HFF-Myc (cell line): ENCODE data around the gene PSMA7.
A peak's percentile ranks its signal among the peaks of the same experiment; 100 is the strongest.

Experiments used
- DNase-seq: peaks from one replicate; pipeline ENCODE4 v3.0.0-alpha.2; 2011; ENCODE audit warnings: low read depth; ENCODE audit errors: extremely low read depth
- H3K4me3 ChIP-seq: replicated peaks from 2 replicates; pipeline ENCODE4 v1.5.1; 2011; ENCODE audit warnings: low read depth, mild to moderate bottlenecking, control low read depth, low read length
- CTCF ChIP-seq: IDR thresholded peaks from 2 replicates; pipeline ENCODE4 v1.5.1; 2012; ENCODE audit warnings: mild to moderate bottlenecking, low read depth, low read length, control low read depth; ENCODE audit errors: missing control alignments

Gene PSMA7

GRCh38 chr20:62143957-62144825, 997 bp upstream of the PSMA7 start:
- peak overlapping the region; percentile 77 for H3K4me3 ChIP-seq
- TF ChIP-seq CTCF, result no peak
- no peak for DNase-seq

GRCh38 chr20:62142252-62143080, 728 bp downstream of the PSMA7 start:
- no peak for DNase-seq
- peak overlapping the region; percentile 77 for H3K4me3 ChIP-seq
- no peak for TF ChIP-seq CTCF

GRCh38 chr20:62141397-62142251, 1.6 kb downstream of the PSMA7 start:
- H3K4me3 ChIP-seq, result peak overlapping the region; percentile 77
- TF ChIP-seq CTCF, result peak; percentile 34
- no peak for DNase-seq

GRCh38 chr20:62141043-62141396, 2.2 kb downstream of the PSMA7 start:
- DNase-seq, result no peak
- H3K4me3 ChIP-seq, result peak overlapping the region; percentile 77
- no peak for TF ChIP-seq CTCF

- no peak overlapping the region for H3K4me3 ChIP-seq
- no peak for DNase-seq
- no peak for TF ChIP-seq CTCF
Measured at GRCh38 chr20:62139636-62140035, 3.6 kb downstream of the PSMA7 start.

- H3K4me3 ChIP-seq, result no peak overlapping the region
- TF ChIP-seq CTCF, result no peak
- no peak for DNase-seq
Measured at GRCh38 chr20:62138912-62139311, 4.3 kb downstream of the PSMA7 start.
